GM21390 (cell line): Measurements from ENCODE around the gene SLA2.
"Not testable (repeated sequence)": the region's sequence is repeated elsewhere in the genome, so short reads cannot be mapped to it uniquely, and the experiment has no call there.

Experiments used
- ATAC-seq: cut with Tn5 transposase; IDR thresholded peaks from one replicate; pipeline ENCODE4 v1.9.1; 2021; ENCODE audit not compliant: unreplicated experiment

The SLA2 gene, protein sequence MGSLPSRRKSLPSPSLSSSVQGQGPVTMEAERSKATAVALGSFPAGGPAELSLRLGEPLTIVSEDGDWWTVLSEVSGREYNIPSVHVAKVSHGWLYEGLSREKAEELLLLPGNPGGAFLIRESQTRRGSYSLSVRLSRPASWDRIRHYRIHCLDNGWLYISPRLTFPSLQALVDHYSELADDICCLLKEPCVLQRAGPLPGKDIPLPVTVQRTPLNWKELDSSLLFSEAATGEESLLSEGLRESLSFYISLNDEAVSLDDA

DNA sequence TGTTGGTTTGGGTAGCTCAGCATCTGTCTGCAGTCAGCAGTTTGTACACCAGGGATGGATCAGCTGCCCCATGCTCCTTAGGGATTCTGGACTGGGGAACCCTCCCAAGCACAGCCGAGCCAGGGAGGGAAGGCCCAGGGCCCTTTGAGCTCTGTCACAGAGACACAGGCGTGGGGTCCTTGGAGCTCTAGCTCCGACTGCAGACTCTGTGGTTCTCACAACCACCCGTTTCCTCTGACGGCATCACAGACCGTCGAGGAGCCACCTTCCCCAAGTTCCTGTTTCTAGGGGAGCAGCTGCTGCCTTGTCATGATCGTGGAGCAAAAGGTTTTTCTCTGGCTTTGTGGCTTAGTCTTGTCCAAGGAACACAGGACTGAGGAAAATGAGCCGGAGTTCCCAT lies at the start of gene SLA2:
Gene SLA2 (minus strand): TSS at position 199 of the 400 bp plus-strand sequence. CDS start 4,861 bp downstream, outside the sequence.
- ATAC-seq = no peak

DNA sequence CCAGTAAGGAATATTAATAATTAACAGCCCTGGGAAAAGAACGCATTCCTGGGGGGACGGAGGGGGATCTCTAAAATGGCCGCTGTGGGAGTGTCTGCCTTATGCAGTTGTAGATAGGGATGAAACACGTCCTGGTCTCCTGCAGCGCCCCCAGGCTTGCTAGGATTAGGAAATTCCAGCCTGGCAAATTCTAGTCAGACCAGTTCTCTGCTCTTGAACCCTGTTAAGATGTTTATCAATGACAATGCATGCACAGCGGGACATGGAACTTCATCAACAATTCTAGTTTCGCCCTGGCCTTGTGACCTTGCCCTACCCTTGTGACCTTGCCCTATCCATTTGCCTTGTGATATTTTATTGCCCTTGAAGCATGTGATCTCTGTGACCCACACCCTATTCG lies 49.5 kb upstream of the SLA2 start:
- ATAC-seq = not testable (repeated sequence)

DNA sequence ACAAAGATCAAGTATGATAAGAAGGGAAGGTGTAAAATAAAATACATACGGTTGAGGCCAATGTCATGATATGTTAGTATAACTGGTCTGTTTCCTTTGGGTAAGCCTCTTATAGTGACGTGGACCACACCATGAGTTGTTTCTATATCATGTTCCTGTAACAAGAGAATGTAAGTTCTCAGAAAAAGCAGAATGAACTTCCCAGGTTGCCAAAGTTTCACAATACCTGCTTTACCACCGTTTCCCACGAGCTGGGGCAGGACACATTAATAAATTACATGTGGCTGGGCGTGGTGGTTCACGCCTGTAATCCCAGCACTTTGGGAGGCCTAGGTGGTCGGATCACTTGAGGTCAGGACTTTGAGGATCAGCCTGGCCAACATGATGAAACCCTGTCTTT lies 42.6 kb upstream of the SLA2 start:
- ATAC-seq = no peak

DNA sequence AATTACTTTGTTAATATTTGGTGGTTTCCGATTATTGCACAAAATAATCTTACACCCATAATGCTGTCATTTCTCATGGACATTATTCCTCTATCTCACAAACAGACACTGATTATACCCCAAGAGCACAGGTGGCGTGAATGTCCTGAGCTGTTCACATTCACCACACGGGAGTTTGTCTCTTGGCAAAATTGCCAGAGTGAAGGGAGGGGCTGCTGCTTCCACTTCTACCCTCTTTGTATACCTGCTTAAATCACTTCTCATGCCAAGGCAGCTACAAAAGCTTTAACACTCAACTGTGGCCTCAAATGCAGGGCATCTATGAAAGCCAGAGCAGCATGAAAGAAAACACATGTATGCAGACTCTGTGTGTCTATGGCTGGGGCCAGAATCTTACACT lies 41.9 kb upstream of the SLA2 start:
- ATAC-seq = no peak

DNA sequence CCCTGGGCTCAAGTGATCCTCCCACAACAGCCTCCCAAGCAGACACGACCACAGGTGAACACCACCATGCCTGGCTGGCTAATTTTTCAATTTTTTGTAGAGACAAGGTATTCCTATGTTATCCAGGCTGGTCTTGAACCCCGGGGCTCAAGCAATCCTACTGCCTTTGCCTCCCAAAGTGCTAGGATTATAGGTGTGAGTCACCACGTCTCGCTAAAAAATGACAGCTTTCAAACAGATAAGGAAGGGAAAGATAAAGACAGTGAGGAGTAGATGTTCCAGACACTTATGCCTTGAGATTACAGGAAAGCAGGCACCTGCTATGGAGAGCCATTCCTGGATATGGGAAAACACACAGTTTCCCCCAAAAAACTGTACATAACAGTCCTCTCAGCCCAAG lies 40.9 kb upstream of the SLA2 start:
- no peak for ATAC-seq

DNA sequence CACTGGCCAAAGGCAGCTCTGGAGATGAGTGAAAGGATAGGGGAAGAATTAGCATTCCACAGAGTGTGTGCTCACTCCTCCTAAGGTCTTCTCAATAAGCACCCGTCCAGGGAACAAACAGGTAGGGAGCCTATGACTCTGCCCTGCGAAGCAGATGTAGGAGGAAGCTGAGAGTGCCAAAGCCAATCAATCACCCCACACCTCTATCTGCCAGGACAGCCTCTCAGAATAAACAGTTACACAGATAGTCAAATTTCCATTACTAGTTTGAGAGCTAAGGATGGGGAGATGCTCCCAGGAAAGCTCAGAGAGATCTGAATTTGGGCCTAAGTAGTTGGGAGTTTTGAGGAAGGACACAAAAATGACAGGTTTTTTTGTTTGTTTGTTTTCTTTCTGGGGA lies 40.5 kb upstream of the SLA2 start:
- no peak for ATAC-seq

DNA sequence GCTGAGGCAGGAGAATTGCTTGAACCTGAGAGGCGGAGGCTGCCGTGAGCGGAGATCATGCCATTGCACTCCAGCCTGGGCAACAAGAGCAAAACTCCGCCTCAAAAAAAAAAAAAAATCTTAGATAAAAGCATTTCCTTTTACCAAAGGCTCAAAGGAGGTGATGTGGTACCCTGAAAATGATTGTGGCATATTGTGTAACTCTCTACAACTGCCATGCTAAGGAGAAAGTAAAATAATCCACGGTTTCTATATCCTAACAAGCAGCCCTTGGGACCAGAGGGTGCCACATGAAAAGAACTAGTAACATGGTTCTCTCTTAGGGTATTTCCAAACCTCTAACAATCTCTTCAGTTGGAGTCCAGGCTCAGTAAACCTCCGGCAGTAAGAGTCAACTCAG lies 38.8 kb upstream of the SLA2 start:
- ATAC-seq = no peak

DNA sequence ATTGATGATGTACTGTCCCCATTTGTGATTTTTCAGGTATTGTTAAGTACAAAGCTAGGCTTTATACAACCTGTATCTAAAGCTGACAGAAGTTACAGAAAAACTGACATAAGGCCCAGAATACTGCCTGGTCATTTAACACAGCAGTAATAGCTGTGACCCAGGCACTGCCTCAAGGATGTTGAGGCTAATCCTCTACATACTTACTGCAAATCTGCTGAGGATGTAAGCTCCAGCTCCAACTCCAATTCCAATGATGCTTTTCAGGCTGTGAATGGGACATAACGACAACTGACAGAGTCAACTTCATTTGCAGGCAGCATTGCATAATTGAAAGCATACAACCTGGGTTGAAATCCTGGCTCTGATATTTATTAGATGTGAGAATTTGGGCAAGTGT lies 36.3 kb upstream of the SLA2 start:
- no peak for ATAC-seq

DNA sequence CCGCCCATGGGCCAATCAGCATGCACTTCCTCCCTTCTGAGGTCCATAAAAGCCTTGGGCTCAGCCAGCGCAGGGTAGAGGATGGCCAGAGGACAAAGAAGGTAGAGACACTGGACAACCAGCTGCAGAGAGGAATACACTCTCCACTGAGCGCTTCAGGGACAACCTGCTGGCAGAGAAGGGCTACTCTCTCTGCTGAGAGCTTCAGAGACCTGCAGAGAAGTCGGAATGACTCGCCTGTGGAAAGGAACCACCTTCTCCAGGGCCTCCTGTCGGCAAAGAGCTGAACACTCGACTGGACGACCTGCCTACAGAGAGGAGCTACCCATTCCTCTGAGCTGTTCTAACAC lies 31.4 kb upstream of the SLA2 start:
- no peak for ATAC-seq

DNA sequence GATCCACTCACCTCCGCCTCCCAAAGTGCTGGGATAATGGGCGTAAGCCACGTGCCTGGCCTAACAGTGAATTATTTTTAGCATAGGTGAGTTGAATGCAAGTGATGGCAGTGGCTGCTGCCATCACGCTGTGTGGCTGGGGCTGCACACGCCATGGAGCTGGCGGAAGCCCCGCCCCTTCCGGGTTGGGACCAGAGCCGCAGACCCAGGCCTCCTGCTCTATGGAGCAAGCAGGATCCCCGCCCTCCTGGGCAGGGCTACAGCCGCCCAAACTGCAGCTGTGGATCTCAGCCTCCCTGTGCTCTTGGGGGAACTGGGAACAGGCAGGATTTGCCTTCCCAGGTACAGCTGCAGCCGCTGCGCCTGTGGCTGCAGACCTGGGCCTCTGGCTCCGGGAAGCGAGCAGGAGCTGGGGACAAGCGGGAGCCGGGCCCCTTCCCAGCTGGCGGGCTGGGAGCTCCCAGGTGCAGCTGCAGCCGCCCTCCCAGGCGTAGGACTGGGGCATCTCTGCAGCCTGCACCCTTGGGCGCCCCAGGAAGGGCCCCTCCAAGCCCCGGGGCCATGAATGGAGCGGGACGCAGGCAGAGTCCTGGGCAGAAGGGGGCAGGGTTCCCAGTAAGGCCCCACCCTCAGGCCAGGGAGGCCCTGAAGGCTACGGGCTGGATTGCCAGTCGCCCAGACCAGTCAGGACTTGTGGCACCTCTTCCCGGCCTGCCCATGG lies 30.9 kb upstream of the SLA2 start:
- ATAC-seq = no peak

DNA sequence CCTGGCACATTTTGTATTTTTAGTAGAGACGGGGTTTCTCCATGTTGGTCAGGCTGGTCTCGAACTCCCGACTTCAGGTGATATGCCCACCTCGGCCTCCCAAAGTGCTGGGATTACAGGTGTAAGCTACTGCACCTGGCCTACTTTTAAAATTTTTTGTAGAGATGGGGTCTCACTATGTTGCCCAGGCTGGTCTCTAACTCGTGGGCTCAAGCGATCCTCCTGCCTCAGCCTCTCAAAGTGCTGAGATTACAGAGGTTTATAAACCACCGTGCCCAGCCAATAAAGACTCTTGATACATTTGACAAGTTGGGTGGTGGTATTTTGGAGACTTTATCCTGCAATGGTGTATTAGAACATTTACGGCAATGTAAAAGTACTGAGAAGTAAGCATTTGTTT lies 29.5 kb upstream of the SLA2 start:
- ATAC-seq = not testable (repeated sequence)

DNA sequence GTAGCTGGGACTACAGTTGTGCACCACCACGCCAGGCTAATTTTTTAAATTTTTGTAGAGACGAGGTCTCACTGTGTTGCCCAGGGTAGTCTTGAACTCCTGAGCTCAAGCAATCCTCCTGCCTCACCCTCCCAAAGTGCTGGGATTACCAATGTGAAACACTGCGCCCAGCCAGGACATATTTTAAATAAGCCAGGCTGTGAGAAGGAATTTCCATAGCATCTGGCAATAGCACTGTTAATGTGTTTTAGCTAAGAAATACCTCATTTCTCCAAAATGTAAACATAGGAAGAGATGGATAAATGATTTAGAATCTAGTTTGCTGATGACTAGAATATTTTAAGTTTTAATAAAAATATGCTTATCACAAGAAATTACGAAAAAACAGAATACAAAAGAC lies 27.0 kb upstream of the SLA2 start:
- ATAC-seq = no peak

DNA sequence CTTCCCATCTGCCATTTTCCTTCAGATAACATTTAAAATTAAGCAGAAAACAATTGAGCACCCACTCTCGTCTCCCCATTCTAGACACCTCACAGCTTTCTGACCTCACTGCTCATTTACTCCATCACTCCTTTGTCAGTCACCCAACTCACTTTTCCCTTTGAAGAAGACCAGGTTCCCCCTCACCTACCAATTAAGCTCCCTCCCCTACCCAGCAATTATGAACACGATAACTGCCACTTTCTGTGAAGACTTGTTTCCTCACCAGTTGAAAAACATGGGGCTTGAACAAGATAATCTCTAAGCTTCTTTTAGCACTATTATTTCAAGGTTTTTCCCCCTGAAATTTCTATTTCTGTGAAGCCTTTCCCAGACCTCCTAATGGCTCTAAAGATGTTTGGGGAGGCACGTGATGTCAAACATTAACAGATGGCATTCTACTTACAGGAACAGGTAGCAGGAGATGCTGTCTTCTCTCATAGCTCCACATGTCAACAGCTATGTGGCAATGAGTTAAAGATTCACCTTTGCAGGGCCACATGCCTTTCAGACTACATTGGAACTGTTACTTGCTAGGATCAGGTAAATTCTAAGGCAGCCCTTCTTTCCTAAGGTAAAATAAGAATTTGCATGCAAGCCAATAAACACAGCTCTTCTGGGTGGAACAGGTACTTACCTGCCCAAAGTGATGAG lies 24.8 kb upstream of the SLA2 start:
- no peak for ATAC-seq

DNA sequence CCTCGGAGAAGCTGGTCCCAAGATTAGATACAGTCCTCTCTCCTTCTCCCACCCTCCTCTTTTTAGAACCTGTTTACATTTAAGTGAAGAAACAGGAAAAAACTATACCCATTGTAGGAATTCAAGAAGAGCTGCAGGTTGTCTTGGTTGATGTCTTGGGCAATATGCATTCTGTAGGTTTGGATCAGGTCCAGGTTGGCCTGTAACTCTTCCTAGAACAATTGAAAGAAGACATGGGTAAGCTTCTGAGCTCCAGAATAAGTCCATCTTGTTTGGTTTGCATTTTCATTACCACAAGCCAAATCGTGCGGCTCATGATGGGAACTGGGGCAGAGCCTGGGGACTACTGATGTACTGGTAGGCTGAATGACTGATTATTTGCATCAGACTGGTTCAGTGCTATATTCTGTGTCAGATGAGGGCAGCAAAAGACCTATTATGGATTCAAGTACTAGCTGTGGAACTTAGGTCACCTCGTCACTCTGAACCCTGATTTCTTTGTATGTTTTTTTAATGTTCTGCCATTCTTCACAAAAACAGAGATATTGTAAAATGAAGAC lies 20.3 kb upstream of the SLA2 start:
- no peak for ATAC-seq

DNA sequence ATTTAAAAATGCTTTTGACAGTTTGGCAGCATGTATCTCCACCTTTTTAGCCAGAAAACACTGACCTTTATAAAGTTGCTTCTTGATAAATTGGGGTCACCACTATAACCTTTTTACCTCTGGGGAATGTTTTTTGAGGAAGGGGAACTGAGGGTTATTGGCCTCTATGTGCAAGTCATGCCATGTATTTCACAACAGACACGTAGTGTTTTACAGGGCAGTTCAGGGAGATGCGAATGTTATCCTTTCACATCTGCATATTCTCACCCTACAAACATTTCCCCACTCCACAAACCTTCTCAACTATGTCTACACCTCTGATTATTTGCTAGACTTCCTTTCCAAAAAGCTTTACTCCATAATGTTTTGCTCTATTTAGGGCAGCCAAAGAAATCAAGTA lies 17.0 kb upstream of the SLA2 start:
- no peak for ATAC-seq

DNA sequence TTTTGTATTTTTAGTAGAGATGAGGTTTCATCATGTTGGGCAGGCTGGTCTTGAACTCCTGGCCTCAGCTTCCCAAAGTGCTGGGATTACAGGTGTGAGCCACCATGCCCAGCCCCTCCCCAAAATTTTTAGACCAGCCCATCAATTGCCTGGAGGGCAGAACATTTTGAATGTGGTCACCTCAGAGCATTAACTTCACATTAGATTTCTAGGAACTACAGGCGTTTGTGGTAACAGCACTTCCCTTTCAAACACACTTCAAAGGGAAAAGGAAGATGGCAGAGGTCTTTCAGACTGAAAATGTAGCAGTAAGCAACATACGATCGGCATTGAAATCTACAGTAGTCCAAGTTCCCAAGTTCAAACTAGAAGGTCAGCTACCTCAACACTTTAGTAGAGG lies 12.3 kb upstream of the SLA2 start:
- ATAC-seq = no peak

DNA sequence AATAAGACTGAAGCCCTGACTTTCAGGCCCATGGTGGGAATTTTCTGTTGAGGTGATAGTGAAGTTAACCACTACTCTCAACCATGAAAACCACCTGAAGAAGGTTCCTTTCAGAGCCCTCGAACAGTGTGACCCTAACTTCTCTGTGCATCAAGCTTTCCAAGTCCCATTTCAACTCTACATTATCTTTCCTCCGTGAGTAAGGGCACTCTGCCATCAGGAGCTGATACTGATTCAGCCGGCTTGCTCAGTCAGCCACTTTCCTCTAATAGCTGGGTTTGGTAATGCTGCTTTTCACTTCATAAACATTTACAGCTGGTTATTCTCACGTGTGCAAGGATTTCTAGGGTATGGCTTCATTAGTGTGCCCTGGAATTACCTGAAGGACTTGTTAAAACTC lies 10.7 kb upstream of the SLA2 start:
- ATAC-seq = no peak

DNA sequence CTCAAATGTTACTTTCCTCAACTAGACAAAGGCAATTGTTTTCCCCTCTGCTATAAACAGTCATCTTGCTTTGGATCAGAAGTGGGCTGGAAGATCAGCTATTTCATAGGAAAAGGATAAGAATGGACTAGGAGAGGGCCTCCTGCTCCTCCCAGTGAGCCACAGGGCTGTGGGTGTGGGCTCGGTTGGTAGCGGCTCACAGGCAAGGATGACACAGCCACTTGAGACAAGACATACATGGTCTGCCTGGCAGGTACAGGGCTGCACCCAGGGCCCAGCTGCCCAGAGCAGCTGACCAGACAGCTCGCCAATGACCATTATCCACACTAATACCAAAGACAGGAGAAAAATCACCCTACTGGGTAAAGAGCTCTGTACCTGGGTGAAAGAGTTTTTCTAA lies 9.0 kb upstream of the SLA2 start:
- no peak for ATAC-seq

DNA sequence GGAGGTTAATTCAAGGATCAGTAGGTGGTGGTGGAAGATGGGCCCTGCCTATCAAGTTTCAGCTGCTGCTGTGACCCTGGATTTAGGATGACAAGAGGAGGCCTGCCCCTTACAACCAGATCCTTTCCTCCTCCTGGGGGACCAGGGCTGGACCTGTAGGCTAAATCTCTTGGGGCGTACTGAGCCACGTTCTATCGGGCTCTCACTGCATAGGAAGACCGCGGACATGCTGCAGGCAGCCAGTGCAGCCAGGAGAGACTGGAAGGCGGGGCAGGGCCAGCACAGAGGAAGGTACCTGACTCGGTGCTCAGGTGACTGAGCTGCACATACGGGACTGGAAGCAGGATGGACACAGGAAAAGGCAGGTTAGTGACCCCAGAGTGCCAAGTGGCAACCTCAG lies 8.5 kb upstream of the SLA2 start:
- ATAC-seq = no peak

DNA sequence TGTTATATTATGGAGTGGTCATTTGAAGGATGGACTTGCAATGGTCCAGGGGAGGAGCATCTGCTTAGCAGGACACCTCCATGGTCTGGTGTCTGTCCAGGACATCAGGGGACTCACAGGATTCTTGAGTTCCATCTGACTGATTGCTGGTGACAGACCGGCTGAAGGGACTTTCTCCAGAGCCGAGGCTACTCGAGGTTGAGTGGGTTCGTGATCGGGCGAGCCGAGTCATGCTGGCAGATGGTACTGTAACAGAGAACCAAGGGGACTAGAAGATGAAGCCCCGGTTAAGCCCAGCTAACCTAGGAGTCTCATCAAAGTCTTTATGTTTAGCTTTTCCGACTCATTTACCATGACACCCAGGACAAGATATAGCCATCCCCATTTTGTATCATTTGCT lies 7.5 kb upstream of the SLA2 start:
- no peak for ATAC-seq

DNA sequence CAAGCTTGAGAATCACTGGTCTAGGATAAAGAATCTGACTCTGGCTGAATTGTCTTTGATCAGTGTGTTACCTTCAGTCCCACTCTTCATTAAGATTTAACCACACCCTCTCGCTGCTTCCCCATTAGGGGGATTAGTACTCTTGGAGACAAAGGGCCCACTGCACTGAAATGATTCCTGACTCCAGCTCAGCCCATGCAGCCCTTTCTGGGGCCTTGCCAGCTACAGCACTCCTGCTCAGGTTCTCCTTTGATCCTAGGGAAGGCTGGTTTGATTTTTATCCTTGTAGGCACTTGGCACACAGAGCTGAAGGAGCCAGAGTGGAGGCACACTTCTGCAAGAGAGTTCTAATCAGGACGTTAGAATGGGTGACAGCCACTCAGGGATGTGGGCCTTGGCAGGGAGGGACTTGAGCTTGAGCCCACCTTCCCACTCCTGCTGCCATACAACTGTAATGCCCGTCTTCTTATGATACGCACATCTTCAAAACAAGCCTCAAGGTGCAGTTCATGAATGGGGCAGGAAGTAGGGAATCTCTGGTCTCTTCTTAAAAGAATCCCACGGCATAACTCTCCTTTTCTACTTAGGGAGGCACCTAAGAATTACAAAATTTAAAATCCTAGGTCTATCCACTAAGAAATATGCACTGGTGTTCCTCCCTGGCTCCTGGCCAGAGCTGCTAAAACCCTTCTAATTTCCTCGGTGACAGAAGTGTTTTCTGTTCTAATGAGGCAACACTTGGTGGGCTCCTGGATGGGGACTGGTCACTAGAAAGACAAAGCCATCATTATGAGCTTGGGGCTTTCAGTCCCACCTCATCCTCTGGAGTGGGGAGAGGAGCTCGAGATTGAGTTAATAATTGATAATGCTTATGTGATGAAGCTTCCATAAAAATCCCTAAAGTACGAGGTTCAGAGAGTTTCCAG lies 1.5 kb upstream of the SLA2 start:
- ATAC-seq = no peak
